Measurements from ENCODE around the gene SLCO3A1.
A peak's percentile ranks its signal among the peaks of the same experiment; 100 is the strongest.

The SLCO3A1 gene

GRCh38 chr15:91950631-91951329 is 97.3 kb downstream of the SLCO3A1 start:
- TF ChIP-seq CTCF (IDR thresholded peaks at IDR 0.05; ENCODE audit: borderline replicate concordance, extremely low read depth, low read length, poor library complexity, severe bottlenecking) (no peak), EZH2 (IDR thresholded peaks at IDR 0.05; ENCODE audit: borderline replicate concordance, low read depth, low read length, severe bottlenecking) (no peak)
- Histone ChIP-seq H3K27me3 (ENCODE audit: insufficient read depth, low read length, poor library complexity) (no peaks in the 10 kb centered on the region), H3K4me1 (ENCODE audit: insufficient read depth, low read length) (no peaks in the 10 kb centered on the region), H4K20me1 (ENCODE audit: insufficient read depth, low read length) (no peaks in the 10 kb centered on the region), H3K27ac (ENCODE audit: low read length) (no peak overlapping the region), H3K9me3 (ENCODE audit: insufficient read depth, low read length, severe bottlenecking) (no peaks in the 10 kb centered on the region), H3K79me2 (ENCODE audit: insufficient read depth, low read length) (no peaks in the 10 kb centered on the region), H3K9ac (ENCODE audit: low read depth, low read length) (no peak overlapping the region), H3K4me3 (ENCODE audit: low read depth in 1 of 2, low read length in 2 of 2) (no peak overlapping the region), H2AFZ (ENCODE audit: low read depth, low read length) (no peak overlapping the region), H3K36me3 (ENCODE audit: insufficient read depth, low read length) (no peaks in the 10 kb centered on the region), H3K4me2 (ENCODE audit: insufficient read depth, low read length) (no peak overlapping the region)
- ATAC-seq (ENCODE audit: insufficient read depth, low read depth) (peak; percentile 61), DNase-seq (peak; percentile 41)

GRCh38 chr15:91952216-91952615 is 98.7 kb downstream of the SLCO3A1 start:
- no peak for TF ChIP-seq CTCF (IDR thresholded peaks at IDR 0.05; ENCODE audit: borderline replicate concordance, extremely low read depth, low read length, poor library complexity, severe bottlenecking)
- TF ChIP-seq EZH2 (IDR thresholded peaks at IDR 0.05; ENCODE audit: borderline replicate concordance, low read depth, low read length, severe bottlenecking) = no peak
- ATAC-seq (ENCODE audit: insufficient read depth, low read depth) (no peak), DNase-seq (no peak)
- Histone ChIP-seq H3K27ac (ENCODE audit: low read length) (no peak overlapping the region), H3K4me1 (ENCODE audit: insufficient read depth, low read length) (no peaks in the 10 kb centered on the region), H3K27me3 (ENCODE audit: insufficient read depth, low read length, poor library complexity) (no peaks in the 10 kb centered on the region), H3K9ac (ENCODE audit: low read depth, low read length) (no peak overlapping the region), H2AFZ (ENCODE audit: low read depth, low read length) (no peak overlapping the region), H3K4me2 (ENCODE audit: insufficient read depth, low read length) (no peak overlapping the region), H4K20me1 (ENCODE audit: insufficient read depth, low read length) (no peaks in the 10 kb centered on the region), H3K9me3 (ENCODE audit: insufficient read depth, low read length, severe bottlenecking) (no peaks in the 10 kb centered on the region), H3K36me3 (ENCODE audit: insufficient read depth, low read length) (no peaks in the 10 kb centered on the region), H3K4me3 (ENCODE audit: low read depth in 1 of 2, low read length in 2 of 2) (no peak overlapping the region), H3K79me2 (ENCODE audit: insufficient read depth, low read length) (no peaks in the 10 kb centered on the region)

GRCh38 chr15:91953432-91953831 is 99.9 kb downstream of the SLCO3A1 start:
- H2AFZ ChIP-seq (ENCODE audit: low read depth, low read length) = no peak overlapping the region
- no peaks in the 10 kb centered on the region for H3K79me2 ChIP-seq (ENCODE audit: insufficient read depth, low read length)
- H3K4me3 ChIP-seq (ENCODE audit: low read depth in 1 of 2, low read length in 2 of 2) = no peak overlapping the region
- no peaks in the 10 kb centered on the region for H4K20me1 ChIP-seq (ENCODE audit: insufficient read depth, low read length)
- no peak overlapping the region for H3K4me2 ChIP-seq (ENCODE audit: insufficient read depth, low read length)
- no peaks in the 10 kb centered on the region for H3K4me1 ChIP-seq (ENCODE audit: insufficient read depth, low read length)
- H3K27ac ChIP-seq (ENCODE audit: low read length) = no peak overlapping the region
- H3K9ac ChIP-seq (ENCODE audit: low read depth, low read length) = no peak overlapping the region
- H3K9me3 ChIP-seq (ENCODE audit: insufficient read depth, low read length, severe bottlenecking) = no peaks in the 10 kb centered on the region
- TF ChIP-seq EZH2 (IDR thresholded peaks at IDR 0.05; ENCODE audit: borderline replicate concordance, low read depth, low read length, severe bottlenecking) (no peak), CTCF (IDR thresholded peaks at IDR 0.05; ENCODE audit: borderline replicate concordance, extremely low read depth, low read length, poor library complexity, severe bottlenecking) (no peak)
- no peaks in the 10 kb centered on the region for H3K36me3 ChIP-seq (ENCODE audit: insufficient read depth, low read length)
- ATAC-seq (ENCODE audit: insufficient read depth, low read depth) (peak; percentile 40; the same call in 1 of the 3 replicates), DNase-seq (peak; percentile 13)
- no peaks in the 10 kb centered on the region for H3K27me3 ChIP-seq (ENCODE audit: insufficient read depth, low read length, poor library complexity)
